Left kidney (tissue), 2 donors: ENCODE measurements around the gene HPS5. TPM values are rescaled to one million over a fixed set of nuclear protein-coding genes. Genes with fewer than 3 reads are reported as not detected.

Source experiments
- DNase-seq: peaks from one replicate; pipeline ENCODE4 v3.0.0-alpha.2; 2013
- polyA plus RNA-seq: library from polyadenylated mRNA; unstranded; fragments of 120-200 nt; gene quantifications from one replicate; pipeline ENCODE4 v1.2.1, GENCODE V29; 2013; ENCODE audit not compliant: insufficient read length

The HPS5 gene
- polyA plus RNA-seq, 1 donor: 26.9 TPM

DNA sequence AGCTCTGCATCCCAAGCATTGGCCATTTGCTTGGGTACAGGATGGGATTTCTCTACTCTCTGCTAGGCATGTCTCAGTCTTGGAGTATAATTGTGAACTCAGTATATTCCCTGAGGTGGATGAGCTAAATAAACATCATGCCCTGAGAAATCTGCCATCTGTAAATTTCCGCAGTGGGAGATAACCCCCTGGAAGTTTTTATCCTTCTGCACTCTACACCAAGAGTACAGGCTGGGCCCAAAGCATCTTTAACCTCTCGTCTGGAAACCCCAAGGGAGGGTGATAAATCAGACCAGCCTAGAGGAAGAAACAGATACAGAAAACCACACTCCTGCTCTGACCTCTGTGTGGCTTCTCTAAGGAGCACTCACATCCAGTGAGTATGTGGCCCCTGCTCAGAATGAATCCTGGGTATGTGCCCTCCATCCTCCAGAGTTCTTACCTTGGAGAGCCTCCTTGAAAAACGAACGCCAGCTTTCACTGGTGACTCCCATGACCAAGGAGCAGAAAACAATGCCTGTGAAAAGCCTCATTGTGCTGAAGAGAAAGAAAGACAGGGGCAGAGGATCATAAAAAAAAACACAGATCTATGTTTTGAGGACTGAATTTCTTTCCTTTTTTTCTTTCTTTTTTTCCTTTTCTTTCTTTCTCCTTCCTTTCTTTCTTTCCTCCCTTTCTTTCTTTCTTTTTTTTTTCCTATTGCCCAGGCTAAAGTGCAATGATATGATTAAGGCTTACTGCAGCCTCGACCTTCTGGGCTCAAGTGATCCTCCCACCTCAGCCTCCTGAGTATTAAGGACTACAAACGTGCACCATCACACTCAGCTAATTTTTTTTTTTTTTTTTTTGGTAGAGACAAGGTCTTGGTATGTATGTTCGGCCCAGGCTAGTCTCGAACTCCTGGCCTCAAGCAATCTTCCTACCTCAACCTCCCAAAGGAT is 86.3 kb downstream of the HPS5 start:
- no peak for DNase-seq

DNA sequence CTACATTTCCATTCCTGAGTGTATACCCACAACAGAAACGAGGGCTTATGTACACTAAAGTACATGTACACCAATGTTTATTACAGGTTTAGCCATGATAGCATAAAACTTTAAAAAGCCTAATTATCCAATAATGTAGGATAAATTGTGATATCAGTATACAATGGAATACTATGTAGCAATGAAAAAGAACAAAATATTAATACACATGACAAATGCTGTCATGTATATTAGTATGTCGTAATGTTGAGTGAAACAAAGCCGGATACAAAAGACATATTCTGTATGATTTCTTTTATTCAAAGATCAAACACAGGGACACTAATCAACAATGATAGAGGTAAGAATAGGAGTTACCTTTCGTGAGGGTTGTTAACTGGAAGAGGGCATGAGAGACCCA is 88.0 kb downstream of the HPS5 start:
- DNase-seq: no peak

DNA sequence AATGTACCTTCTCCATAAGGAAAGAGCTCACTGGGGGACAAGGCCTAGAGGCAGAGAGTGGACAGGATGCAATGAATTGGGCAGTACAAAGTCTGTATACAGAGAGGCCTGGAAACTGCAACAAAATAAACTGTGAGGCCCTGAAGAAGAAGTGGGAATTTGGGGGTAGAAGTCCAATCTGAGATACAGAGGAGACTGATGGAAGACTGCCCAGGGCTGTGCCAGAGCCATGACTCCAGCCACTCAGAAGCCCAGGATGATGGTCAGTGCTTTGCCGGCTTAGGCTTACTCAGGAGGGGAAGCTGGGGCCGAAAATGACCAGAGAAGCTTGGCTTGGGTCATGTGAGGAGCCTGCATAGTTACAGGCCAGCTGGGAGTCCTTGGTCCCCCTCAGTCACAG is 91.1 kb downstream of the HPS5 start:
- DNase-seq: no peak

DNA sequence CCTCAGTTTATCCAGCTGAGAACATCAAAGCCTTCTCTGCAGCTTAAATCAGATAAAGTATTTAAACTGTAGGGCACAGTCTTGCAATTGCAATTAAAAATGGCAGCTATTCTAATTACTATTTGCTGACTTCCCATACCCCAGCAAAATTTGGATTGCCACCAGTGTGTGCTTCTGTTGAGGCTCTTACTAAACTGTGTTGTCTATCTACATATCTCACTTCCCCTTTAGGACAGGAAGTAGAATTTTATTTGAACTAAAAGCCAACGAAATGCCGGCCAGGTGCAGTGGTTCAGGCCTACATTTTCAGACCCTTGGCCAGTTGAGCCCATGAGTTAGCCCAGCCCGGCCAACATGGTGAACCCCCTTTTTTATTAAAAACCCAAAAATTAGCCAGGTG is 92.4 kb downstream of the HPS5 start:
- no peak for DNase-seq

Other genes with a start within 250 kb of the HPS5 start
- gene SAAL1, start 216.1 kb downstream of the HPS5 start, polyA plus RNA-seq: 42.9 TPM
- not detected for gene MRGPRX3, start 189.6 kb downstream of the HPS5 start, polyA plus RNA-seq
- not detected for gene MRGPRX4, start 149.3 kb downstream of the HPS5 start, polyA plus RNA-seq
- gene SAA4, start 85.3 kb downstream of the HPS5 start, polyA plus RNA-seq: not detected
- not detected for gene SAA2, start 73.5 kb downstream of the HPS5 start, polyA plus RNA-seq
- gene SAA1, start 55.9 kb downstream of the HPS5 start, polyA plus RNA-seq: not detected
- gene GTF2H1, start 427 bp upstream of the HPS5 start, polyA plus RNA-seq: 67.8 TPM
- 275 TPM for gene LDHA, start 72.4 kb upstream of the HPS5 start, polyA plus RNA-seq
- gene LDHC, start 90.2 kb upstream of the HPS5 start, polyA plus RNA-seq: 0.15 TPM
- gene LDHAL6A, start 133.7 kb upstream of the HPS5 start, polyA plus RNA-seq: 1.5 TPM
- 158 TPM for gene TSG101, start 204.8 kb upstream of the HPS5 start, polyA plus RNA-seq